HEK293 (cell line): Measurements from ENCODE around the gene TMEM255B.

Source experiments
- CTCF ChIP-seq: fragments of 450-650 bp; formaldehyde crosslinking; IDR thresholded peaks from 2 replicates; pipeline ENCODE4 v1.5.1; 2016; ENCODE audit warnings: missing biosample characterization, missing genetic modification characterization
- ZNF121 ChIP-seq: fragments of 450-650 bp; formaldehyde crosslinking; IDR thresholded peaks from 2 replicates; pipeline ENCODE4 v1.5.1; 2016; ENCODE audit warnings: missing biosample characterization, missing genetic modification characterization
- ZNF19 ChIP-seq: fragments of 450-650 bp; formaldehyde crosslinking; IDR thresholded peaks from 2 replicates; pipeline ENCODE4; 2016; ENCODE audit warnings: missing biosample characterization, missing genetic modification characterization, low read depth
- ZNF707 ChIP-seq: fragments of 450-650 bp; formaldehyde crosslinking; IDR thresholded peaks from 2 replicates; pipeline ENCODE4 v1.5.1; 2016; ENCODE audit warnings: missing biosample characterization, missing genetic modification characterization

GRCh38 chr13:113796964-113797676, 38.1 kb downstream of the TMEM255B start:
- TF ChIP-seq ZNF707 (tag by site-specific recombination) = no peak
- no peak for TF ChIP-seq ZNF121 (tag by site-specific recombination)
- no peak for TF ChIP-seq ZNF19 (tag by site-specific recombination)
- no peak for TF ChIP-seq CTCF
